ENCODE data around the gene WBP11. TPM values are rescaled to one million over a fixed set of nuclear protein-coding genes. Genes with fewer than 3 reads are reported as not detected.
A peak's percentile ranks its signal among the peaks of the same experiment; 100 is the strongest.

The WBP11 gene
- total RNA-seq, 1 experiment from 2014 or later: 47.3 TPM

DNA sequence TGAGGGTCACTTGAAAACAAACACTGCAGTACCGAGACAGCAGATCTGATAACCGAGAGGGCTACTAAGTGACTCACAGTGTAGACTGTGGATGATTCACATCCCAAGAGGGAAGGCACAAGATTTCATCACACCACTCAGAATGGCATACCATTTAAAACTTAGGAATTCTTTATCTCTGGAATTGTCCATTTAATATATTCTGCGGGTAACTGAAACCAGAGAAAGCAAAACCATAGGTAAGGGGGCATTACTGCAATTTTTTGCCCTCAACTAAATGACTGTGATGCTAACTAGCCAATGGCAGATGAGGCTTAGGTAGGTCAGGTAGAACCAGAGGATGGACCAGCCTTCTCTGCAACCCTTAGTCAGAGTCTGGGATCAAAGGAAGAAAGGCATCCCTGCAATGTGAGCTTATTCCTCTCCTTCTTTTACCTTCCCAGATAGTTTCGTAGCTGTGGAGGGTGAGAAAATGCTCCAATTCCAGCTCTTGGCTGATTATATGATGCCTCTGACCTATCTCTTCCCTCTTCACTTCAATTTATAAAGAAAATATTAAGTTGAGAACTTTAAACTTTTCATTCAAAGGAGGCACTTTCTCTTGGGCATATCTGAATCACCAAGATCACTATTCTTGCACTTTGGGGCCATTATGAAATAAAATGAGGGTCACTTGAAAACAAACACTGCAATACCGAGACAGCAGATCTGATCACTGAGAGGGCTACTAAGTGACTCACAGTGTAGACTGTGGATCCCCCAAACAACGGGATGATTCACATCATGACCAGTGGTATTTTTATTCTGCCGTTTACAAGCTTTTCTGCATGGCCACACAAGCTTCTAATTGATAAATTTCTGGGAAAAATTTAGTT, 33.3 kb upstream of the WBP11 start:
- no peaks in the 10 kb centered on the region for H3K4me1 ChIP-seq (ENCODE audit: control insufficient read depth, insufficient read depth, low read length)
- ChIA-PET CTCF (no interaction called here), POLR2A (no interaction called here)
- ATAC-seq: peak; percentile 91
- peak; percentile 36 for DNase-seq (ENCODE audit: low read depth, low spot score)
- no peaks in the 10 kb centered on the region for H3K36me3 ChIP-seq (ENCODE audit: control insufficient read depth, insufficient read depth, low read length)
- intact Hi-C loops (cut with micrococcal nuclease; ENCODE audit: unreplicated experiment) (no loop called here), in situ Hi-C loops (cut with HindIII; ENCODE audit: low pct_unique_long_range_greater_than_20kb, low sequenced_read_pairs) (no loop called here)
- no peaks in the 10 kb centered on the region for H3K9me3 ChIP-seq (ENCODE audit: control insufficient read depth, insufficient read depth, low read depth, low read length)
- TF ChIP-seq TCF7L2 (IDR thresholded peaks at IDR 0.05; ENCODE audit: low read depth, low read length): 0 out of 2 replicates have a peak, but pooled peaks have one; percentile 20
- TF ChIP-seq, protein P1, sequence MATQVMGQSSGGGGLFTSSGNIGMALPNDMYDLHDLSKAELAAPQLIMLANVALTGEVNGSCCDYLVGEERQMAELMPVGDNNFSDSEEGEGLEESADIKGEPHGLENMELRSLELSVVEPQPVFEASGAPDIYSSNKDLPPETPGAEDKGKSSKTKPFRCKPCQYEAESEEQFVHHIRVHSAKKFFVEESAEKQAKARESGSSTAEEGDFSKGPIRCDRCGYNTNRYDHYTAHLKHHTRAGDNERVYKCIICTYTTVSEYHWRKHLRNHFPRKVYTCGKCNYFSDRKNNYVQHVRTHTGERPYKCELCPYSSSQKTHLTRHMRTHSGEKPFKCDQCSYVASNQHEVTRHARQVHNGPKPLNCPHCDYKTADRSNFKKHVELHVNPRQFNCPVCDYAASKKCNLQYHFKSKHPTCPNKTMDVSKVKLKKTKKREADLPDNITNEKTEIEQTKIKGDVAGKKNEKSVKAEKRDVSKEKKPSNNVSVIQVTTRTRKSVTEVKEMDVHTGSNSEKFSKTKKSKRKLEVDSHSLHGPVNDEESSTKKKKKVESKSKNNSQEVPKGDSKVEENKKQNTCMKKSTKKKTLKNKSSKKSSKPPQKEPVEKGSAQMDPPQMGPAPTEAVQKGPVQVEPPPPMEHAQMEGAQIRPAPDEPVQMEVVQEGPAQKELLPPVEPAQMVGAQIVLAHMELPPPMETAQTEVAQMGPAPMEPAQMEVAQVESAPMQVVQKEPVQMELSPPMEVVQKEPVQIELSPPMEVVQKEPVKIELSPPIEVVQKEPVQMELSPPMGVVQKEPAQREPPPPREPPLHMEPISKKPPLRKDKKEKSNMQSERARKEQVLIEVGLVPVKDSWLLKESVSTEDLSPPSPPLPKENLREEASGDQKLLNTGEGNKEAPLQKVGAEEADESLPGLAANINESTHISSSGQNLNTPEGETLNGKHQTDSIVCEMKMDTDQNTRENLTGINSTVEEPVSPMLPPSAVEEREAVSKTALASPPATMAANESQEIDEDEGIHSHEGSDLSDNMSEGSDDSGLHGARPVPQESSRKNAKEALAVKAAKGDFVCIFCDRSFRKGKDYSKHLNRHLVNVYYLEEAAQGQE (IDR thresholded peaks at IDR 0.05; ENCODE audit: insufficient read depth in 1 of 2, low read depth in 2 of 2, low read length in 1 of 2): no peak
- 0 out of 2 replicates have a peak overlapping the region, but pooled peaks have one; percentile 7 for H3K27ac ChIP-seq (ENCODE audit: low read length)
- no TSS peak for BruUV-seq (replicated peaks)
- H3K27me3 ChIP-seq (ENCODE audit: control insufficient read depth, insufficient read depth, low read length): no peaks in the 10 kb centered on the region
- no peak overlapping the region for H3K4me3 ChIP-seq (ENCODE audit: low read depth in 2 of 2, low read length in 2 of 2)

GRCh38 chr12:14834509-14834908, 31.2 kb upstream of the WBP11 start:
- intact Hi-C loops (cut with micrococcal nuclease; ENCODE audit: unreplicated experiment): no loop called here
- no peak overlapping the region for H3K4me3 ChIP-seq (ENCODE audit: low read depth in 2 of 2, low read length in 2 of 2)
- no peaks in the 10 kb centered on the region for H3K27me3 ChIP-seq (ENCODE audit: control insufficient read depth, insufficient read depth, low read length)
- H3K36me3 ChIP-seq (ENCODE audit: control insufficient read depth, insufficient read depth, low read length): no peaks in the 10 kb centered on the region
- DNase-seq (ENCODE audit: low read depth, low spot score) (no peak), ATAC-seq (no peak)
- no peaks in the 10 kb centered on the region for H3K4me1 ChIP-seq (ENCODE audit: control insufficient read depth, insufficient read depth, low read length)
- no TSS peak for BruUV-seq (replicated peaks)
- in situ Hi-C loops (cut with HindIII; ENCODE audit: low pct_unique_long_range_greater_than_20kb, low sequenced_read_pairs): no loop called here
- no peak for TF ChIP-seq POLR2AphosphoS5 (IDR thresholded peaks at IDR 0.05; ENCODE audit: low read depth, low read length)
- TF ChIP-seq, protein P1 (IDR thresholded peaks at IDR 0.05; ENCODE audit: insufficient read depth in 1 of 2, low read depth in 2 of 2, low read length in 1 of 2): no peak
- no peak for TF ChIP-seq CTCF (IDR thresholded peaks at IDR 0.05)
- no peak for TF ChIP-seq SIN3A (IDR thresholded peaks at IDR 0.05; ENCODE audit: borderline replicate concordance, insufficient read depth, low read depth, low read length)
- TF ChIP-seq TCF7L2 (IDR thresholded peaks at IDR 0.05; ENCODE audit: low read depth, low read length): no peak
- no peaks in the 10 kb centered on the region for H3K9me3 ChIP-seq (ENCODE audit: control insufficient read depth, insufficient read depth, low read depth, low read length)
- CTCF ChIA-PET: no interaction called here
- H3K27ac ChIP-seq (ENCODE audit: low read length): no peak overlapping the region
- POLR2A ChIA-PET: no interaction called here

Measured in Panc1 (cell line).